DMS153 (cell line): ENCODE results near the gene OGFR.

Source experiments
- DNase-seq: peaks from one replicate; lab custom pipeline; 2025; lab: John Stamatoyannopoulos, UW

OGFR gene

GRCh38 chr20:62800314-62801259, 4.0 kb upstream of the OGFR start:
- DNase-seq, result no peak

- no peak for DNase-seq
Observed at GRCh38 chr20:62801284-62802010, 3.2 kb upstream of the OGFR start.

GRCh38 chr20:62802026-62802712, 2.5 kb upstream of the OGFR start:
- no peak for DNase-seq

- DNase-seq, result no peak
Observed at GRCh38 chr20:62804021-62804626, 511 bp upstream of the OGFR start.

GRCh38 chr20:62805155-62805710, 598 bp downstream of the OGFR start:
- no peak for DNase-seq

- DNase-seq, result no peak
Observed at GRCh38 chr20:62805711-62806382, 1.2 kb downstream of the OGFR start.

- DNase-seq, result no peak
Observed at GRCh38 chr20:62806383-62807050, 1.9 kb downstream of the OGFR start.

- DNase-seq, result no peak
Observed at GRCh38 chr20:62807444-62808210, 3.0 kb downstream of the OGFR start.

GRCh38 chr20:62808211-62808865, 3.7 kb downstream of the OGFR start:
- no peak for DNase-seq

- no peak for DNase-seq
Observed at GRCh38 chr20:62809530-62810428, 5.1 kb downstream of the OGFR start.

GRCh38 chr20:62811320-62811719, 6.7 kb downstream of the OGFR start:
- DNase-seq, result no peak

- no peak for DNase-seq
Observed at GRCh38 chr20:62811720-62812119, 7.1 kb downstream of the OGFR start.

GRCh38 chr20:62812181-62812906, 7.7 kb downstream of the OGFR start:
- DNase-seq, result no peak

GRCh38 chr20:62812907-62813200, 8.2 kb downstream of the OGFR start:
- DNase-seq, result no peak

GRCh38 chr20:62813588-62813987, 9.0 kb downstream of the OGFR start:
- DNase-seq, result no peak

GRCh38 chr20:62814060-62814708, 9.5 kb downstream of the OGFR start:
- no peak for DNase-seq

- no peak for DNase-seq
Observed at GRCh38 chr20:62814709-62815065, 10.1 kb downstream of the OGFR start.
